HG03045 (cell line): ENCODE measurements around the gene ZNF214.

Experiments
- ATAC-seq: cut with Tn5 transposase; IDR thresholded peaks from one replicate; pipeline ENCODE4 v1.9.1; 2021; ENCODE audit warnings: mild to moderate bottlenecking, moderate library complexity; ENCODE audit not compliant: unreplicated experiment

ZNF214 gene

DNA sequence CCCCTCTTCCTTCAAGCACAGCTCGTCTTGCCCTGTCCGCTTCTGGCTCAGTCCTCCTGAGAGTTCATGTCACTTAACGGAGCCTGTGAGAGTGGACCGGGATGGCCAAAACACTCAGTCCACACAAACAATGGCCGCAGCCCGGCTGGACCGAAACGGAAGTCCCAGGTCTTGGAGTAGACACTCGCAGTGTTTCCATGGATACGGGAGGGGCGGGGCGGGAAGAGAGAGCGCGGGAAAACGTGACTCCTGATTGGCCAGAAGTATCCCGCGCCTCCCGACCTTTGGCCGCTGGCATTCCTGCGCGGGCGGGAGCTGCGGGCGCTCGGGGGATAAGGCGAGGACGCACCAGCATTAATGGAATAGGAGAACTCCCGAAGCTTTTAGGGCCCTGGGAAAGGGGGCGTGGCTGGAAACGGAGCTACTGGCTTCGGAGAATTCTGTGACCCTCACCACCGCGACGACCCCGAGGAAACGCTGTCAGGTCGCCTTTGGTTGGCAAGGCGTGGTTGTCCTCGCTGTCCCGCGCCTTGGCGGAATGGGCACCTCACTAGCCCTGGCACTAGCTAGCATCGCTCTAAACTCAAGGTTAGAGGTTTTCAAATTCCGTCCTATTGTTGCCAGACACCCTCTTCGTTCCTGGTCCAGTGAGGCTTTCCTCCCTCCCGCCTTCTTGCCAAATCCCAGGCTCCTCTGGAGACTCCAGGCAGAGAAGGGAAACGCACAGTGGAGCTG is at the start of gene ZNF214, which contains the start of gene NLRP14:
ZNF214 (minus strand) TSS at position 164 of the 735 bp plus-strand sequence. CDS start 17,511 bp downstream, outside the sequence.
NLRP14 (plus strand) TSS at position 297 of the 735 bp plus-strand sequence. CDS start 18,108 bp downstream, outside the sequence.
- ATAC-seq = peak; percentile 80

DNA sequence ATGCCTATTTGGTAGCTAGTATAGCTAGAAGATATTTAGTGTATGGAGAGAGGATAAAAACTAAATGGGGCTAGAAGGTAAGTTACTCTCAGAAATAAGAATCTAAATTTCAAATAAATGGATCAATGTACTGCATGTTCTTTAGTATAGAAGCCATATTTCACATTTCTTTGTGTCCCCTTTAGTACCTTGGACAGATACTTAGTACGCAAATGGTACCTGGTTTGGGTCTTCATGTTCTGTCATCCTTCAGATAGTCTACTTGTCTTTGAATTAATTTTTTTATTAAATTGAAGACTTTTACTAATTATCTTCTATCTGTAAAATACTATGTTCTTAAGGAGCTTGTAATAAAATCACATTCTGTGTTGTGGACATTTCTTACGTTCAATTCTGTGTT is 42.4 kb upstream of the ZNF214 start:
- no peak for ATAC-seq

DNA sequence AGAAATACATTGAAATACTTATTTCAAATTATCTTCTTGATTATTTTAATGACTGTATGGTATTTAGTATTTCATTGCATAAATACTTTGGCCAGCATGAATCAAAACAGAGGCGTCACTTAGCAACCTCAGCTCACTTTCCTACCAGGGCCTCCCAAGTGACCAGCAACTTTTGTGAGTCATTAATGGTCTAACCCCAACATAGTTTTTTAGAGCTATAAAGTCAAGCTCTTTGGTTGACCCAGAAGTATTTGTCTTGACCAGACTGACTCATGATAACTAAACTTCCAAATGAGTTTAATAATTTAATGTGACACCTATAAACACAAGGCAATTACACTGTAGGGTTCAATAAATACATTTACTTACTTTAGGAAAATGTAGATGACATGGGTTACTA is 40.7 kb upstream of the ZNF214 start:
- no peak for ATAC-seq

DNA sequence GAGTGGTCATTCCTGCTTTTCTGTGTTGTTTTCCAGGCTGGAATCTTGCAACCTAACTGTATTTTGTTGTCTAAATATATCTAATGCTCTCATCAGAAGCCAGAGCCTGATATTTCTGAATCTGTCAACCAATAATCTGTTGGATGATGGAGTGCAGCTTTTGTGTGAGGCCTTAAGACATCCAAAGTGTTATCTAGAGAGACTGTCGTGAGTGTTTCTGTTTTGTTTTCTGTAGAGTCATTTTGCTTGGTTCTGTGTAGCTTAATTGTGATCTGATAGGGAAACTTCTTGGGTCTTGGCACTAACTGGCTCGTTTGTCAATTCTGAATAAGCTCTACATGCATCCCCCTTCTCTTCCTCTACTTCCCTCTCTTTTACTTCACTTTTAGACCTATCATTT is 37.5 kb upstream of the ZNF214 start:
- no peak for ATAC-seq

DNA sequence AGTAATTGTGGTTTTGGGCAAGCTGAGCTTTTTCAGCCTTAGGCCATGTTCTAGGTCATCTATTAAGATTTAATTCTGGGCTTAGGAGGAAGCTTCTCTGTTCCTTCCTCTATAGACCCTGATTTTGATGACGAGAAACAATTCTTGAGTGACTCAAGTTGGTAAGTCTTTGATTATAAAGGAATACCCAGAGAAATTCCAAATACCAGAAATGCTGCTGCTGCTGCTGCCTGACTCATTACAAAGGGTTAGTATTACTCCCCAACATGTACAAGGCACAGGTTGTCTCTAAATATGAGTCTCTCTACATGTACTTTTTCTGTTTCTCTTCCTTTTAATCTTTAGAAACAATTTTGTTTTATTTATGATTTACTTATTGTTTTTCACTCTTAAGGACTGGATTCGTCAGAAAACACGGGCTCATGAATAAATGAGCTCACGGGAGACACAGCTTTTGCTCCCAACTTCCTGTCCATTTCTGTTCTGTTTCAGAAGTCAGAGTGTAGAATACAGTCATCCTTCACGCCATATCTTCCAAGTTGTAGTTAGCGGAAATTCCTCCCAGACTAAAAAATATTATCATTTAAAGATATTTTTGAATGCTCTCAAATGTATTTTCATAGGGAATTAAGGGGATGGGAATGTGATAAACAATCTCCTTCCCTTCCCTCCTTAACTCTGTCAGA is 36.8 kb upstream of the ZNF214 start:
- ATAC-seq = no peak

DNA sequence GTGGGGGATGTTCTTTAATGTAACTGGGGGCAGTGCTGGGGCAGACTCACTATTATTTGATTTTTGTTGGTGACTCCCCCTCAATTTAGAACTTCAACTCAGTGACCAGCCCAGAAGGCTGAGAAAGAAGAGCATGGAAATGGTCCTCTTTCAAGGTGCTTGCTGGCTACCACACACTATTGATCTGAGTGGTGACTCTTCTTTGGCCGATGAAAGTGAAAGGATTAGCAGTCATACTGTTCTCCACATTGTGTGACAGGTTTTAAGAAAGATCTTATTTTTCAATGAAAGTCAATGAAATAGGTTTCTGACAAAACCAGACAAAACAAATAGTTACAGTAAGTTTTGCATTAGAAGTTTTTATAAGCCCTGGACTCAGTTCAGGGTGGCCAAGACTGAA is 30.0 kb upstream of the ZNF214 start:
- ATAC-seq = peak; percentile 72

DNA sequence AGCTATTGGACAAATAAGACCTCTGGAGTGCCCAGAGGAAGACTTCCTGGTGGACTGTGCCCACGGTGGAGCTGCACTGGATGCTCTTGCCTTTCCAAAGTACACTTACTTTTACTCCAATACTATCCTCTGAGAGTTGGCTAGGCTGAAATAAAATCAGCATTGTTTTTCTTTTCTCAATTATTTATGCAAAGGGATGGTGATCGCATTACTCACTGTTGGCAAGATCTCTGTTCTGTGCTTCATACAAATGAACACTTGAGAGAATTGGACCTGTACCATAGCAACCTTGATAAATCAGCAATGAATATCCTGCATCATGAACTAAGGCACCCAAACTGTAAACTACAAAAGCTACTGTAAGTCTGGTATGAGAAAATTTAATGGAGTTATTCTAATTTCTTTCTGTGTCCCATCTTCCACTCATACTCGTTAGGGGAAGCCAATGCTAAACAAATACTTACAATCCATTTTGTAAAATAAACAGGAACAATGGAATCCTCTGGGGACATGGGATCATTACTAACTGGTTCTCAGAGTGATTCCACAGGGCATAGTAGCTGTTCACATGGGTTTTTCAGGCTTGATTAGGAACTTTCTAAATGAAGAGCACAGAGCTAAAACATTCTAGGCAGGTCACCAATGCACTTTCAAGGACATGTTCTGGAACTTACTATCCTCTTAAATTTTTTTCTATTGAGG is 26.5 kb upstream of the ZNF214 start:
- ATAC-seq = no peak

DNA sequence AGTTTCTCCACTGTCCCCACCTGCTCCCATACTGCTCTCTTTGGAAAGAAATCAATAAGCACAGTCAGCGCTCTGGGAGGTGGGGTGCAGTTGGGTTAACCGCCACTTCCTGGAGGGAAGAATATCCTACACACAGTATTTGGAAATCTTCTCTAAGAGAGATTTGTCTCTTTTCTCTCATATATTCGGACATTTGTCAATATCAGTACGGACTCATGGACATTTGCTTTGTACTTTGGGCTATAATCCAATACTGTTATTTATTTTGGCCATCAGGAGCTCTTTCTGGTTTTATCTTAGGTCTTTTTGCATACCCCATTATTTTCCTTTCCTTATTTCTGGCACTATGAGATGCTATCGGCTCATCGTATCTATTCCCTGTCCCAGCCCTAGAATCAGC is 13.9 kb upstream of the ZNF214 start:
- no peak for ATAC-seq

DNA sequence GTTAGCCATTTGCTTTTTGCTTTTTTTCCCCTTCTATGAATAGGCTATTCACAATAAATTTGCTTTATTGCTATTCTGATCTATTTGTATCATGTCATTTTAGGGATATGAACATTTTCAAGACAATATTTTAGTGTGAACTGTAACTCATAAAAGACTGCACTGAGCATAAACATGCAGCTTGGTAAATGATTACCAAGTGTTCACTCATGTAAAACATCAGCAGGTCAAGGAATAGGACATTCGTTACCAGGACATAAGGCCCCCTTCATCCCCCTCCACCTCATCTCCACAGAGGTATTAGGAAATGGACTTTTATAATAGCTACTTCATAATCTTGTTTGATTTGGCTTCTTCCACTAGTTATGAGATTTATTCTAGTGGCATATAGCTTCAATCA is 12.5 kb upstream of the ZNF214 start:
- ATAC-seq = no peak

DNA sequence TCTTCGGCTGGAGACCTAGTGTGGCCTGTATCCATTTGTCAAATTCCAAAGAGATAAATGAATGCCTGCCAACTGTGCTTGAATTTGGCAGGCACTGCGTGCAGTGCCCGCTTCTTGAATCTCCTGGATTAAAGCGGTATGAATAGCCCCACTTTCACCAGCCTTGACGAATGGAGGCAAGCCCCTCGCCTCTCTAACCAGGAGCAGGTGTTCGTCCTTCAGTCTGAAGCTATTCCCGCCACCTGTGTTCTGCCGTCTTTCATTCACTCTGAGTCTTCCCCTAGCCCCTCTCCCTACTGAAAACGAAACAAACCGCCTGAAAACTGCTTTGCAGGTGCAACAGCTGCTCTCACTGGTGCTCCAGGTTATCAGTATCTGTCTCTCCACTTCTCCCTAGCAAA is 11.3 kb upstream of the ZNF214 start:
- no peak for ATAC-seq

DNA sequence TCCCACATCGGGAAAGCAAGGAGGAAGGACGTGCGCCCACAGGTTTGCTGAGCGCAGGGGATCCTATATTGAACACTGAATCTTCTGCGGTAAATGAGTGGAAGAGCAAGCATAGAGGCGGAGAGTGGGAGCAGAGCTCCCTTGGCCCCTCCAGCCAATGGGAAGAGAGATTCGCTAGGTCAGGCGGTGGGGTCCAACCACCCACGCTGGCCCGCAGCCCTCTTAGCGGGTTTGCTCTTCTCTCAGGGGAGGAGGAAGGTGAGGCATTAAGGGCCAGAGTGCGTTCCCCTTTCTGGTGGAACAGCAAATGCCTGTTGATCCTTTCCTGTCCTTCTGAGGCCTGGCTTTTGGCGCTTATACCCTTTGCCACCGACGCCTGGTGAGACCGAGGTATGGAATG is 10.7 kb upstream of the ZNF214 start:
- ATAC-seq = no peak

DNA sequence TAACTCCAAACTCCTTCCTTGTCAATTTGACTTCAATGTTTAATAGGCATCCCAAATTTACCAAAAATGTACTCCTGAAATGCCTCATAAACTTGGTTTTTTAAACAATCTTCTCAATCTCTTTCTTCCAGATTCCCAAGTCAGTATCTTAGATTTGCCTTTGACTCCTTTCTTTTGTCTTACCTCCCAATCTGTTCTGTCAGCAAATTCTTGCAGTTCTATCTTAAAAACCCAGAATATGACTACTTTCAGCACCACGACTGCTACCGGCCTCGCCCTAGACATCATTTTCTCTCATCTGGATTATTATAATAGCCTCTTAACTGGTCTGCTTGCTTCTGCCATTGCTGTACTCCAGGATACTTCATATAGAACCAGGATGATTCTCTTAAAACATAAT is 8.0 kb upstream of the ZNF214 start:
- ATAC-seq = no peak

DNA sequence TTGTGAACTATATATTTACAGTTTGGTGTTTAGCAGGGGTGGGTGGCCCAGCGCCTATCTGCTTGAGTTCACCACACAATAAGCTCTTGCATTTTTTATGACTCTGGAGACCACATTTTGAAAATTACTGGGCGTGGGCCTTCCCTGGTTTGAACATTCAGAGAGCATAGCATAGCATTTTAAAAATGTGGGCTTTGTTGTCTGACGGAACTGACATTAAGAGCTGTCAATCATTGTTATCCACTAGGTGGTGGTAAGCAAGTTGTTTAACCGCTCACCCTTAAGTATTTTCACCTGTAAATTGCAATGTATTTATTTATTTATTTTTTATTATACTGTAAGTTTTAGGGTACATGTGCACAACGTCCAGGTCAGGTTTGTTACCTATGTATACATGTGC is 1.2 kb upstream of the ZNF214 start:
- ATAC-seq = no peak

DNA sequence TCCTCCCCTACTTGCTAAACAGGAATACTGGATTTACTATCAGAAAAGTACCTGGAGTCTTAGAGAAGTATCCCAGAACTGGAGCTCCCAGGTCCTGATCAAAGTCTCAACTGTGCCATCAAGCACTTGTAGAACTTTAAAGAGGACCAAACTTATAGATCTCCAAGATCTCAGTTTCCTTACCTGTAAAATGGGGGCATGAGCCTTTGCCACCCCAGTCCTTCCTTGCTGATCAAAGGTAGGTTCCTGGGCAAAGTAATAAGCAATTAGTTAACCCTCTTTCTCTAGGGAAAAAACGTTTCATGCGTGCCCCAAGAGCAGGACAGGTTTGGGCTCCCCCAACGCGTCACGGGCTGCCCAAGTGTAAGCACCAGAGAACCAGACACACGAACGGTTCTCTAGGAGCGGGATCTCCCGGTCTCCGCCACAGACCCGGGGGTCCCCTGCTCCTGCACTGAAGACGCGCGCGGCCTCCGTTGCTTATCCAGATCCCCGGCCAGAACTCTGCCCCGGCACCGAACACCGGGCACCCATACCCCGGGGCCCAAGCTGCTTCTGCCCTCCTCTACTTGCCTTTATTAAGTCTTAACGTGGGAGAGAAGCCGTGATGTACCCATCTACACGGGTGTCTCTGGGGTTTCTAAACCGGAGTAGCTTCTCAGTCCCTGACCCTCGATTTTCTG is 505 bp downstream of the ZNF214 start:
- ATAC-seq = peak; percentile 42

DNA sequence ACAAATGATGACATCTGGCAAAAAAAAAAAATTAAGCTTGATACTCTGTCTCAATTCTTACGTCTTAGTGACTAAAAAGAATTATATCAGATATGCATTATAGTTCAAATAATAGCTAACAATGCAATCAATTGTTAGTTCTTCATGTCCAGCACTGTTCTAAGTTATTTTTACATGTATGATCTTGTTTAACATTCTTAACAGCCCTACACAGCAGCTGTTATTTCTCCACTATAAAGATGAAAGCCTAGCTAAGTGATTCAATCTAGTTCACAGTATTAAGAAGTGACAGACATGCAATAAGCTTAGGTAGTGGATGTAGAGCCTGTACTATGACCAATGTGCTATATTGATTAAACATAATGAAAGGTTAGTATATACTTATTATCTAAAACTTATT is 4.1 kb downstream of the ZNF214 start:
- ATAC-seq = no peak

DNA sequence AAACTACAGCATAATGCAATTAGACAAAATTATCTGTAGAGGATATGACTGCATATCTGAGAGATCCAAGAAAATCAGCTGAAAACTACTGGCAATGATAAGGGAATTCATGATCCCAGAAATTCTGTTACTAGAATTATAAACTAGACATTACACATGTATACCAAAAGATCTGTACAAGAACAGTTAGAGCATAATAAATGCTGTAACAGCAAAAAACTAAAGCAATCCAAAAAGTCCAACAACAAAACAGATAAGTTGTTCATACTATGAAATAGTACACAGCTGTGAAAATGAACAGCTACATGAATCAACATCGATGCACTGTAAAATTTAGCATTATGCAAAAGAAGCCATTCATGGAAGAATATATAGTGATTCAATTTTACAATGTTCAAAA is 6.0 kb downstream of the ZNF214 start:
- no peak for ATAC-seq

DNA sequence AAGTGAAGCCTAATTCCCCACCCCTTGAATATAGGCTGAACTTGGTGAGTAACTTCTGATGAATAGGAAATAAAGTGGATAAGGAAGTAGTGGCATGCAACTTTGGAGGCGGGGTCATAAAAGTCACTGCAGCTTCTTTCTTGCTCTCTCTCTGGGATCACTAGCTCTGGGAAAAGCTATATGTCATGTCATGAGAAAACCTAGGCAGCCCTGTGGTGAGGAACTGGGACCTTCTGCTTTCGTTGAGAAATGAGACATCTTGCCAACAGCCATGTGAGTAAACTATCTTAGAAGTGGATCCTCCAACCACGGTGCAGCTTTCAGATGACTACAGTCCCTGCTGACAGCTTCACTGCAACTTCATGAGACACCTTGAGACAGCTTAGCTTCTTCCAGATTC is 15.7 kb downstream of the ZNF214 start:
- no peak for ATAC-seq

DNA sequence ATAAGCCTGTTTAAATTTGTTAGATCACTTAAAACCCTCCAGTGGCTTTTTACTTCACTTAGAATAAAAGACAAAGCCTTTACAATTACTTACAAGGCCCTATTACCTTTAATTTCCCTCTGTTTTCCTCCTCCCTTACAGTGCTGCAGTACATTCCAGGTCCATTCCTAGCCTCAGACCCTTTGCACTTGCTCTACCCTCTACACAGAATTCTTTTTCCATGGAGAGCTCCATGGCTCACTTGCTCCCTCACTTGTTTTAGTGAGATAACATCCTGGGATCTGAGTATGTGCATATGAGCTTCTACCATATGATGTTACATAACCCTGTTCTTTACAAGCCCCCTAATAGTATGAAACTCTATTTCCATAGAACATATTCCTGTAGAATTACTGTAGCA is 24.4 kb downstream of the ZNF214 start:
- ATAC-seq = no peak

DNA sequence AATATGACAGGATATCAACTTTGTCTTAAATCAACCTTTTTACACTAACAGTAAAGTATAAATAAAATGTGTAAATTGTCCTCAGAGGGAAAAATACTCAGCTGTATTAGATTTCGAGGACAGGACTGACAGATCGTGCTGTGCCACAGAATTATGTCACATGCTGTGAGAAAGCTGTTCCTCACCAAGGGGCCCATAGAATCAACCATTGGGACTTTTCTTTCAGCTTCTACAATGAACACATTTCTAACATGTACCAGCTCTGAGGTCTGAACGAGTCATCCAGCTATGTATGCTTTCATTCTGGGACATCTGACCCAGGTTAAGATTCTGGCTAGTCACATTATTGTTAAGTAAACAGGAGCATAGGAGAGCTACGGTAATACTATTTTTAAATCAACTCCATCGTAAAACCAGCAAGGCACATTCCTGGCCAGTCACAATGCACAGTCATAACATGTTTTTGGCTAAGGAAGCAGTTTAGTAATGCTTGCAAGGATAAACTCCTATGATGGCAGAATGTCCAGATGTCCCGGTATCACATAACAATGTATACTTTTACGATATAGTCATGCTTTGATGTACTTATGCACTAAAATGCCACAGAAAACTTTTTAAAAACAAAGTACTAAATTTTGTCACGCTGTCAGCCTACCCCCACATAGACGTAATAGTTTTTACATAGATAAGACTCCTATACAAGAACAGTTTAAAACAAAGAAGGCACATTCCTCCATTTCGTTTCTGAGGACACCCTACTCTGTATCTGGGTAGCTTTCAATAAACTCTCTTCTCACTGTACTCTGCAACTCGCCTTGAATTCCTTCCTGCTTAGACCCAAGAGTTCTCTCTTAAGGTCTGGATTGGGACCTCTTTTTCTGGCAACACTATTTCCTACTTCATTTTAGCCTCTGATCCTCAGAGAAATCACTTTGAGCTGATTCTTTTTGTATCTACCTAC is 27.4 kb downstream of the ZNF214 start:
- no peak for ATAC-seq

DNA sequence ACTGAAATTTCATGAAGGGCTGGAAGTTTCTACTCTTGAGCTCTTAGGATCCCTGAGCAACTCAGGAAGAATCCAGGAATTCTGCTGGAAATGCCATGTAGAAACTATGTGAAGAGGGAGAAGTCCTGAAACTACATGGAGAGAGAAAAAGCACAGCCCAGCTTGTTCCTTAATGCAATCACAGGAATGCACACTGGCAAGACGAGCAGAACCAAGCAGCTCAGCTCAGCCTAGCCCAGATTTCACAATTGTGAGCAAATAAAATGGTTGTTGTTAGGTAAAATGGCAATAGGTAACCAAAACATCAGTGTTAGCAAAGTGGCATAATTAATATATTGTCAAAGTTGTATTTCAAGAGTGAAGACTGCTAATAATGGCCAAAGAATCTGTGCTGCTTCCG is 28.1 kb downstream of the ZNF214 start:
- ATAC-seq = no peak
